Testis (tissue), 2 donors: ENCODE results near the gene SPI1.

Source experiments
- POLR2A ChIP-seq: fragments of 450-650 bp; IDR thresholded peaks from one replicate; pipeline ENCODE4 v1.6.1; 2017; ENCODE audit warnings: antibody characterized with exemption, mild to moderate bottlenecking, moderate library complexity
- TF ChIP-seq, protein P1 (sequence below), 3 experiments: fragments of 450-650 bp in 2 of 3; fragments of 200-600 bp in 1 of 3; sonication (generic) in 1 of 3; IDR thresholded peaks; one replicate each; pipeline ENCODE4 v1.5.1; 2016 to 2019; ENCODE audit warnings: antibody characterized with exemption in 3 of 3, mild to moderate bottlenecking in 2 of 3, moderate library complexity in 1 of 3

- TF ChIP-seq, protein P1, sequence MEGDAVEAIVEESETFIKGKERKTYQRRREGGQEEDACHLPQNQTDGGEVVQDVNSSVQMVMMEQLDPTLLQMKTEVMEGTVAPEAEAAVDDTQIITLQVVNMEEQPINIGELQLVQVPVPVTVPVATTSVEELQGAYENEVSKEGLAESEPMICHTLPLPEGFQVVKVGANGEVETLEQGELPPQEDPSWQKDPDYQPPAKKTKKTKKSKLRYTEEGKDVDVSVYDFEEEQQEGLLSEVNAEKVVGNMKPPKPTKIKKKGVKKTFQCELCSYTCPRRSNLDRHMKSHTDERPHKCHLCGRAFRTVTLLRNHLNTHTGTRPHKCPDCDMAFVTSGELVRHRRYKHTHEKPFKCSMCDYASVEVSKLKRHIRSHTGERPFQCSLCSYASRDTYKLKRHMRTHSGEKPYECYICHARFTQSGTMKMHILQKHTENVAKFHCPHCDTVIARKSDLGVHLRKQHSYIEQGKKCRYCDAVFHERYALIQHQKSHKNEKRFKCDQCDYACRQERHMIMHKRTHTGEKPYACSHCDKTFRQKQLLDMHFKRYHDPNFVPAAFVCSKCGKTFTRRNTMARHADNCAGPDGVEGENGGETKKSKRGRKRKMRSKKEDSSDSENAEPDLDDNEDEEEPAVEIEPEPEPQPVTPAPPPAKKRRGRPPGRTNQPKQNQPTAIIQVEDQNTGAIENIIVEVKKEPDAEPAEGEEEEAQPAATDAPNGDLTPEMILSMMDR (IDR thresholded peaks at IDR 0.05) = no peak
- TF ChIP-seq POLR2A = no peak
Observed at GRCh38 chr11:47379317-47379716, 970 bp upstream of the SPI1 start.
